Spleen (tissue), 11 donors: ENCODE data around the gene RPL35A. TPM values are rescaled to one million over a fixed set of nuclear protein-coding genes. Genes with fewer than 3 reads are reported as not detected.

Experiments
- DNase-seq: peaks from one replicate; pipeline ENCODE4 v3.0.0-alpha.2; 2020
- H3K27ac ChIP-seq, 8 donors: fragments of 200-600 bp; sonication (generic) in 7 of 8; 1 replicate in 4 of 8; 2 replicates in 4 of 8; pipeline versions ENCODE4 v1.5.0 to v1.8.0; 2016 to 2021; ENCODE audit warnings: inconsistent platforms in 4 of 8, mild to moderate bottlenecking in 4 of 8, moderate library complexity in 1 of 8
- H3K27me3 ChIP-seq, 7 donors: fragments of 200-600 bp; sonication (generic) in 6 of 7; replicated peaks in 1 of 7; 1 replicate in 4 of 7; 2 replicates in 3 of 7; pipeline versions ENCODE4 v1.5.0 to v1.8.0; 2016 to 2021; ENCODE audit warnings: inconsistent platforms in 3 of 7, mild to moderate bottlenecking in 1 of 7
- H3K36me3 ChIP-seq, 6 donors: fragments of 200-600 bp; sonication (generic) in 5 of 6; 1 replicate in 4 of 6; 2 replicates in 2 of 6; pipeline versions ENCODE4 v1.5.0 to v1.8.0; 2016 to 2021; ENCODE audit warnings: inconsistent platforms in 2 of 6
- H3K4me1 ChIP-seq, 6 donors: fragments of 200-600 bp; sonication (generic) in 5 of 6; 1 replicate in 3 of 6; 2 replicates in 3 of 6; pipeline versions ENCODE4 v1.5.0 to v1.8.0; 2016 to 2021; ENCODE audit warnings: inconsistent platforms in 3 of 6
- H3K4me3 ChIP-seq, 8 donors: fragments of 200-600 bp; sonication (generic) in 7 of 8; 1 replicate in 4 of 8; 2 replicates in 4 of 8; pipeline versions ENCODE4 v1.5.0 to v1.8.0; 2016 to 2021; ENCODE audit warnings: inconsistent platforms in 4 of 8, mild to moderate bottlenecking in 4 of 8, moderate library complexity in 2 of 8
- H3K9me3 ChIP-seq, 8 donors: fragments of 200-600 bp; sonication (generic) in 7 of 8; 1 replicate in 4 of 8; 2 replicates in 4 of 8; pipeline versions ENCODE4 v1.5.0 to v1.8.0; 2016 to 2021; ENCODE audit warnings: inconsistent platforms in 4 of 8
- POLR2A ChIP-seq, 3 donors: fragments of 450-650 bp; IDR thresholded peaks; one replicate each; pipeline ENCODE4 v1.5.1; 2017; ENCODE audit warnings: antibody characterized with exemption in 3 of 3, mild to moderate bottlenecking in 1 of 3
- POLR2AphosphoS5 ChIP-seq, 3 donors: sonication (generic); formaldehyde crosslinking; IDR thresholded peaks; one replicate each; pipeline ENCODE4 v1.5.1; 2017; ENCODE audit warnings: antibody characterized with exemption in 3 of 3
- whole genome bisulfite sequencing, 5 donors: extraction: QIAGEN DNeasy Blood & Tissue Kit in 3 of 5; methylation state at CpG; one replicate each; pipeline versions ENCODE4 v1.1.5 to v1.1.7; 2013 to 2018; 5-methylcytosine and 5-hydroxymethylcytosine counted together
- intact Hi-C: fragments of 100-400 bp; cut with DNase I; formaldehyde crosslinking; loops from one replicate; pipeline ENCODE4 v1.15.0; 2023; ENCODE audit warnings: low total_unique reads
- polyA plus RNA-seq, 3 donors: library from polyadenylated mRNA; stranded (reverse); fragments of 200-250 nt; gene quantifications; one replicate each; pipeline ENCODE4 v1.2.1, GENCODE V29; 2013
- total RNA-seq, 7 donors: library from RNA; depleted of rRNA in 3 of 7; stranded (reverse); fragments of >200 nt in 3 of 7; fragmentation: NEBNext Ultra II Directional in 4 of 7; extraction: Animal tissue kit (Norgen Biotek cat#: 25700) in 4 of 7; gene quantifications; one replicate each; pipeline versions ENCODE4 v1.1.0 to v1.2.1, GENCODE V29; 2016 to 2021
- TF ChIP-seq, protein P1 (sequence below), 11 experiments: fragments of 200-600 bp in 7 of 11; fragments of 450-650 bp in 4 of 11; sonication (generic) in 4 of 11; IDR thresholded peaks in 8 of 11; conservative IDR thresholded peaks in 3 of 11; 1 replicate in 7 of 11; 2 replicates in 4 of 11; pipeline versions ENCODE4 v1.4.0 to v1.8.0; 2016 to 2021; ENCODE audit warnings: antibody characterized with exemption in 11 of 11, inconsistent platforms in 4 of 11, mild to moderate bottlenecking in 1 of 11
- donor health status: healthy with polysubstance abuse.
- donor health status: DM: no; HTN: no; CAD: no; lungs with moderate emphysema.
- donor health status: DM: no; HTN: no; CAD: no.
- donor health status: Bipolar disorder and iron deficiency.
- donor health status: healthy.
- donor health status: DM: no; HTN: no; CAD: no.
- donor health status: DM: yes; HTN: yes; CAD: no.

Gene RPL35A
- total and polyA plus RNA-seq, 10 donors = 618 to 3,288 (median 815) TPM

DNA sequence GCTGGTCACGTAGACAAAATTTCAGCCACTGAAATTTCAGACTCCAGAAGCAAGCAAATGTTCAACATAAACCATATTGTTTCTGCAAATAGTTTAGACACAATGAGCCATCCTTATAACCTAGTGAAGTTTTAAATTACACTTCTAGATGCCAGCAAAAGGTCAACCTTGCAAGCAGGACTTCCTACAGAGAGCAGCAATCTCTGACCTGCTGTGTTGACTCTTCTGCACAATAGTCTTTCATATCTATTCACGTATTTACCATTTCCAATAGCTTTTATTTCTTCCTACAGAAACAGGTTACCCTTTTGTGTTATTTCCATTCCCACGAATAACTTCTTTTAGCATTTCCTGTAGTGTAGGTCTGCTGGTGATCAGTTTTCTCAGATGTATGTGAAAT, 20.6 kb downstream of the RPL35A start:
- no peak for TF ChIP-seq POLR2A (IDR thresholded peaks at IDR 0.05)
- TF ChIP-seq, protein P1, sequence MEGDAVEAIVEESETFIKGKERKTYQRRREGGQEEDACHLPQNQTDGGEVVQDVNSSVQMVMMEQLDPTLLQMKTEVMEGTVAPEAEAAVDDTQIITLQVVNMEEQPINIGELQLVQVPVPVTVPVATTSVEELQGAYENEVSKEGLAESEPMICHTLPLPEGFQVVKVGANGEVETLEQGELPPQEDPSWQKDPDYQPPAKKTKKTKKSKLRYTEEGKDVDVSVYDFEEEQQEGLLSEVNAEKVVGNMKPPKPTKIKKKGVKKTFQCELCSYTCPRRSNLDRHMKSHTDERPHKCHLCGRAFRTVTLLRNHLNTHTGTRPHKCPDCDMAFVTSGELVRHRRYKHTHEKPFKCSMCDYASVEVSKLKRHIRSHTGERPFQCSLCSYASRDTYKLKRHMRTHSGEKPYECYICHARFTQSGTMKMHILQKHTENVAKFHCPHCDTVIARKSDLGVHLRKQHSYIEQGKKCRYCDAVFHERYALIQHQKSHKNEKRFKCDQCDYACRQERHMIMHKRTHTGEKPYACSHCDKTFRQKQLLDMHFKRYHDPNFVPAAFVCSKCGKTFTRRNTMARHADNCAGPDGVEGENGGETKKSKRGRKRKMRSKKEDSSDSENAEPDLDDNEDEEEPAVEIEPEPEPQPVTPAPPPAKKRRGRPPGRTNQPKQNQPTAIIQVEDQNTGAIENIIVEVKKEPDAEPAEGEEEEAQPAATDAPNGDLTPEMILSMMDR (IDR thresholded peaks at IDR 0.05 in 8 of 11, conservative IDR thresholded peaks at IDR 0.05 in 3 of 11) = no peak
- TF ChIP-seq POLR2AphosphoS5 (IDR thresholded peaks at IDR 0.05) = no peak
- intact Hi-C loops = no loop called here
- Histone ChIP-seq H3K27me3 (no peaks in the 10 kb centered on the region), H3K9me3 (peaks cover 4 to 35% (median 26%) of the 10 kb centered on the region in 8 donors), H3K4me3 (no peak overlapping the region), H3K4me1 (no peaks in the 10 kb centered on the region), H3K27ac (no peak overlapping the region), H3K36me3 (no peaks in the 10 kb centered on the region)
- DNase-seq = no peak
- 60 to 82% (median 74%) methylated on average over 3 of the region's 3 CpGs for WGBS, 5 donors

DNA sequence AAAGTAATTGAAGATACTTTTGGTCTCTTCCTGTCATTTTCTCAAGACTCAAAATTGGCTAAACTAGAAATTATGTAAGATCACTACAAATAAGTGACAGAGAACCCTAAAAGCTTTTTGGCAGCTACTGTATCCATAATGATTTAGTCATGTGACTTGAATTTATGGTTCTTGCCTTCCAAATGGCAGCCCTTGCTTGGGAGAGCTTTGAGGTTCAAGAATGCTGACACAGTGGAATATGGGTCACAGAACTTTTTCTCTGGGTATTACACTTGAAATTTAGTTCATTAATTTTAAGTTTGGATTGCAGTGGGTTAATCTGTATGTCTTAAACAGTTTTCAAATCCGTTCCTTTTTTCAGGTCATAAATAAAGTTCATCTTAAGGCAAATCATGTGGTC, 24.0 kb downstream of the RPL35A start:
- intact Hi-C loops = no loop called here
- Histone ChIP-seq H3K4me1 (no peaks in the 10 kb centered on the region), H3K4me3 (no peak overlapping the region), H3K36me3 (peaks cover 0 to 18% (median 6%) of the 10 kb centered on the region in 6 donors), H3K27ac (no peak overlapping the region), H3K27me3 (no peaks in the 10 kb centered on the region), H3K9me3 (peaks cover 0 to 14% (median 7%) of the 10 kb centered on the region in 8 donors)
- WGBS, 5 donors = 67 to 82% (median 73%) methylated on average over 1 of the region's 1 CpG
- TF ChIP-seq POLR2A (IDR thresholded peaks at IDR 0.05) (no peak), POLR2AphosphoS5 (IDR thresholded peaks at IDR 0.05) (no peak)
- TF ChIP-seq, protein P1 (IDR thresholded peaks at IDR 0.05 in 8 of 11, conservative IDR thresholded peaks at IDR 0.05 in 3 of 11) = no peak
- no peak for DNase-seq

DNA sequence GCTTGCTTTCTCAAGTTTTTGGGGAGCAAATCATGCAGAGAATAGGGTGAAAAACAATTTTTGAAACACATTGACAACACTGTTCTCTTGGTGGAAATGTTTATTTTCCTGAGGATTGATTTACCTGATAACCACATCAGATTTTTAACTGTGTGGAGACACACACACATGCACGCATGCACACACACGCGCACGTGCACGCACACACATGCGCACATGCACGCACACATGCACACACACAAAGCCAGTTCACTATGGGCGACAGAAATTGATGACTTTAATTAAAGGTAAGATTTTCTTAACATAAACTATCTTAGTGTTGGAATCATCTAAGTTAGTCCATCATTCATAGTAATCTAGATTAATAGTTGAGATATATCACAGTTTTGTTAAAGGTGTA, 25.3 kb downstream of the RPL35A start:
- Histone ChIP-seq H3K4me1 (no peaks in the 10 kb centered on the region), H3K27ac (no peak overlapping the region), H3K9me3 (peaks cover 0 to 14% (median 7%) of the 10 kb centered on the region in 8 donors), H3K4me3 (no peak overlapping the region), H3K36me3 (peaks cover 0 to 18% (median 6%) of the 10 kb centered on the region in 6 donors), H3K27me3 (no peaks in the 10 kb centered on the region)
- intact Hi-C loops = no loop called here
- 97 to 98% (median 98%) methylated on average over 8 of the region's 8 CpGs for WGBS, 5 donors
- DNase-seq = no peak
- TF ChIP-seq, protein P1 (IDR thresholded peaks at IDR 0.05 in 8 of 11, conservative IDR thresholded peaks at IDR 0.05 in 3 of 11) = no peak
- TF ChIP-seq POLR2A (IDR thresholded peaks at IDR 0.05) (no peak), POLR2AphosphoS5 (IDR thresholded peaks at IDR 0.05) (no peak)

DNA sequence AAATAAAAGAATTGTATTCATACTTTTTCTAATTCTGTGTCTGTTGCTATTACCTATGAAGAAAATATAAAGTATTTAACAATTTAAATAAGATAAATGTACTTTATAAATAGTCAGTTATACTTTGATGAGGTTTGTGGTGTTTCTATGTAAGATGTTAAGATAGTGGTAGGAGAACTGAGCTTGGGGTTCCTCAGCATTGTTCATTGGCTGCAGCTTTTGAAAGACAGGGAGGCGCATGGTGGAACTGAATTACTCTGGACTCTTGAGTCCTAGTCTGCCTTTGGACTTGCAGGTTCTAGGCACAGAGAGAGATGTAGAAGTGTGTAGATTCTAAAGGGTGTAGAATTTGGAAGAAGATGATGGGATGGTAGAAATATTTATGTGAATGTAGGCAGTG, 33.1 kb downstream of the RPL35A start:
- Histone ChIP-seq H3K27ac (no peak overlapping the region), H3K4me1 (no peaks in the 10 kb centered on the region), H3K36me3 (peaks cover 0 to 27% (median 0%) of the 10 kb centered on the region in 6 donors), H3K4me3 (no peak overlapping the region), H3K27me3 (no peaks in the 10 kb centered on the region), H3K9me3 (no peaks in the 10 kb centered on the region)
- WGBS, 5 donors = 94 to 98% (median 95%) methylated on average over 1 of the region's 1 CpG
- TF ChIP-seq, protein P1 (IDR thresholded peaks at IDR 0.05 in 8 of 11, conservative IDR thresholded peaks at IDR 0.05 in 3 of 11) = no peak
- TF ChIP-seq POLR2A (IDR thresholded peaks at IDR 0.05) (no peak), POLR2AphosphoS5 (IDR thresholded peaks at IDR 0.05) (no peak)
- no peak for DNase-seq
- intact Hi-C loops = no loop called here
